ENCODE measurements around the gene STRN3. TPM values are rescaled to one million over a fixed set of nuclear protein-coding genes. Genes with fewer than 3 reads are reported as not detected.

Gene STRN3
- total RNA-seq, 6 donors from 2014 or later = 21.9 to 61.4 (median 29.4) TPM

GRCh38 chr14:30882431-30882830 lies 143.7 kb downstream of the STRN3 start:
- no peak overlapping the region for H3K27ac ChIP-seq
- H3K4me1 ChIP-seq = no peaks in the 10 kb centered on the region
- H3K9me3 ChIP-seq = no peaks in the 10 kb centered on the region
- ATAC-seq (ENCODE audit: low FRiP score in 2 of 2) = no peak
- no peaks in the 10 kb centered on the region for H3K27me3 ChIP-seq
- DNase-seq = no peak
- WGBS, 2 donors = 31 to 78% methylated on average over 1 of the region's 1 CpG
- H3K36me3 ChIP-seq = no peaks in the 10 kb centered on the region
- no peak overlapping the region for H3K4me3 ChIP-seq
- TF ChIP-seq CTCF (IDR thresholded peaks at IDR 0.05) (no peak), POLR2A (IDR thresholded peaks at IDR 0.05) (no peak)

- H3K9me3 ChIP-seq = no peaks in the 10 kb centered on the region
- 65 to 76% methylated on average over 4 of the region's 4 CpGs for WGBS, 2 donors
- H3K27me3 ChIP-seq = peaks cover 0 to 27% (median 13%) of the 10 kb centered on the region in 4 donors
- ATAC-seq (ENCODE audit: low FRiP score in 2 of 2) (no peak), DNase-seq (no peak)
- peaks cover 17 to 24% (median 19%) of the 10 kb centered on the region in 4 donors for H3K4me1 ChIP-seq
- no peak for TF ChIP-seq POLR2A (IDR thresholded peaks at IDR 0.05)
- no peak overlapping the region for H3K27ac ChIP-seq
- H3K4me3 ChIP-seq = no peak overlapping the region
- no peaks in the 10 kb centered on the region for H3K36me3 ChIP-seq
Observed at GRCh38 chr14:30876692-30877091, 149.5 kb downstream of the STRN3 start.

GRCh38 chr14:30875788-30876053 lies 150.5 kb downstream of the STRN3 start:
- DNase-seq = no peak
- no peak for ATAC-seq (ENCODE audit: low FRiP score in 2 of 2)
- WGBS, 2 donors = 33 to 34% methylated on average over 9 of the region's 9 CpGs
- Histone ChIP-seq H3K4me3 (peak overlapping the region in 1 of 4 donors; percentile 63), H3K27ac (no peak overlapping the region), H3K4me1 (peaks cover 17 to 24% (median 19%) of the 10 kb centered on the region in 4 donors), H3K27me3 (peaks cover 0 to 27% (median 13%) of the 10 kb centered on the region in 4 donors), H3K9me3 (no peaks in the 10 kb centered on the region), H3K36me3 (no peaks in the 10 kb centered on the region)
- TF ChIP-seq POLR2AphosphoS5 (IDR thresholded peaks at IDR 0.05) (no peak), EP300 (IDR thresholded peaks at IDR 0.05) (no peak), CTCF (IDR thresholded peaks at IDR 0.05) (no peak), POLR2A (IDR thresholded peaks at IDR 0.05) (no peak)

GRCh38 chr14:30874999-30875787 lies 151.0 kb downstream of the STRN3 start:
- Histone ChIP-seq H3K27ac (no peak overlapping the region), H3K27me3 (peaks cover 0 to 27% (median 13%) of the 10 kb centered on the region in 4 donors), H3K4me3 (peak overlapping the region; percentile 5 to 63 (median 54)), H3K9me3 (no peaks in the 10 kb centered on the region), H3K4me1 (peaks cover 17 to 24% (median 19%) of the 10 kb centered on the region in 4 donors), H3K36me3 (no peaks in the 10 kb centered on the region)
- TF ChIP-seq EP300 (IDR thresholded peaks at IDR 0.05) (no peak), POLR2AphosphoS5 (IDR thresholded peaks at IDR 0.05) (no peak), CTCF (IDR thresholded peaks at IDR 0.05) (no peak), POLR2A (IDR thresholded peaks at IDR 0.05) (no peak)
- DNase-seq (peak in 1 of 2 donors; percentile 87), ATAC-seq (ENCODE audit: low FRiP score in 2 of 2) (peak; percentile 50)
- WGBS, 2 donors = 6 to 8% methylated on average over 12 to 38 of the region's 48 CpGs

GRCh38 chr14:30874120-30874998 lies 151.8 kb downstream of the STRN3 start, which contains the start of gene COCH:
Gene COCH (plus strand): TSS chr14:30874559. CDS start chr14:30874939, 380 bp downstream.
- peak in 1 of 2 donors; percentile 89 for DNase-seq
- peak within 1 kb of the TSS; percentile 5 to 63 (median 54) for H3K4me3 ChIP-seq
- peak; percentile 21 to 81 for ATAC-seq (ENCODE audit: low FRiP score in 2 of 2)
- peaks cover 17 to 24% (median 19%) of the 10 kb centered on the region in 4 donors for H3K4me1 ChIP-seq
- 1 to 8% methylated on average over 15 to 41 of the region's 99 CpGs for WGBS, 2 donors
- TF ChIP-seq EP300 (IDR thresholded peaks at IDR 0.05) (no peak), CTCF (IDR thresholded peaks at IDR 0.05) (peak in 5 of 6 experiments; percentile 26 to 41 (median 31))
- H3K9me3 ChIP-seq = no peaks in the 10 kb centered on the region
- H3K36me3 ChIP-seq = no peaks in the 10 kb centered on the region
- H3K27ac ChIP-seq = no peak within 1 kb of the TSS
- peaks cover 0 to 27% (median 13%) of the 10 kb centered on the region in 4 donors for H3K27me3 ChIP-seq
